ENCODE measurements around the gene VPS33B. TPM values are rescaled to one million over a fixed set of nuclear protein-coding genes. Genes with fewer than 3 reads are reported as not detected.
A peak's percentile ranks its signal among the peaks of the same experiment; 100 is the strongest.

Gene VPS33B
- total RNA-seq, 2 donors from 2014 or later = 9.4 to 18.3 TPM

DNA sequence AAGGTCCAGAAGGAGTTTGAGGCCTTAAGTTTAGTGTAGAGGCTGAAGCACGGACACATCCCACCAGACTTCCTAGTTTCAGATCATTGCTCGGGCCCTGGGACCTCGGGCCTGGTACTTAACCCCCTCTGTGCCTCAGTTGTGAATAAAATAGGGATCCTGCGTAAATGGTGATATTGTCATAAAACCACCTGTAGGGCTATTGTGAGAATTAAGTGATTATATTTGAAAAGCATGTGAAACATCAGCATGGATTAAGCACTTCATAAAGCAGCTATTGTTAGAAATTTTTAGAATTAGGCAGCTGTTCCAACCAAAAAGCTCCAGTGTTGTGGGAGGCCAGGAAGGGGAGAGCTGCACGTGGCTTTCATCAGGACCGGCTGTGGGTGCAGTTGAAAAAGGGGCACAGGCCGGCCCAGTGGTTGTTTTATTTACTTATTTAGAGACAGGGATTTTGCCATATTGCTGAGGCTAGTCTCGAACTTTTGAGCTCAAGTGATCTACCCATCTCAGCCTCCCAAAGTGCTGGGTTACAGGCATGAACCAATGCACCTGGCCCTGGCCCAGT, 63.3 kb downstream of the VPS33B start:
- no peaks in the 10 kb centered on the region for H3K27me3 ChIP-seq (replicated peaks; ENCODE audit: insufficient read depth)
- H3K4me3 ChIP-seq = no peak overlapping the region
- no peak for DNase-seq (ENCODE audit: low spot score)
- TF ChIP-seq, protein P1, sequence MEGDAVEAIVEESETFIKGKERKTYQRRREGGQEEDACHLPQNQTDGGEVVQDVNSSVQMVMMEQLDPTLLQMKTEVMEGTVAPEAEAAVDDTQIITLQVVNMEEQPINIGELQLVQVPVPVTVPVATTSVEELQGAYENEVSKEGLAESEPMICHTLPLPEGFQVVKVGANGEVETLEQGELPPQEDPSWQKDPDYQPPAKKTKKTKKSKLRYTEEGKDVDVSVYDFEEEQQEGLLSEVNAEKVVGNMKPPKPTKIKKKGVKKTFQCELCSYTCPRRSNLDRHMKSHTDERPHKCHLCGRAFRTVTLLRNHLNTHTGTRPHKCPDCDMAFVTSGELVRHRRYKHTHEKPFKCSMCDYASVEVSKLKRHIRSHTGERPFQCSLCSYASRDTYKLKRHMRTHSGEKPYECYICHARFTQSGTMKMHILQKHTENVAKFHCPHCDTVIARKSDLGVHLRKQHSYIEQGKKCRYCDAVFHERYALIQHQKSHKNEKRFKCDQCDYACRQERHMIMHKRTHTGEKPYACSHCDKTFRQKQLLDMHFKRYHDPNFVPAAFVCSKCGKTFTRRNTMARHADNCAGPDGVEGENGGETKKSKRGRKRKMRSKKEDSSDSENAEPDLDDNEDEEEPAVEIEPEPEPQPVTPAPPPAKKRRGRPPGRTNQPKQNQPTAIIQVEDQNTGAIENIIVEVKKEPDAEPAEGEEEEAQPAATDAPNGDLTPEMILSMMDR (IDR thresholded peaks at IDR 0.05) = no peak
- TF ChIP-seq POLR2AphosphoS5 (IDR thresholded peaks at IDR 0.05) = no peak
- TF ChIP-seq POLR2A (IDR thresholded peaks at IDR 0.05) = no peak
- no peaks in the 10 kb centered on the region for H3K9me3 ChIP-seq
- intact Hi-C loops (cut with DNase I) = loop anchor here (5.0 to 10.0 kb wide), 3 partner anchors 33 to 313 kb away; partner anchors contain the start of genes PRC1 and VPS33B
- H3K4me1 ChIP-seq (replicated peaks) = peaks cover 10% of the 10 kb centered on the region
- H3K36me3 ChIP-seq = peaks cover 0 to 5% of the 10 kb centered on the region in 2 donors
- 74% methylated on average over 8 of the region's 8 CpGs for WGBS
- H3K27ac ChIP-seq = no peak overlapping the region

DNA sequence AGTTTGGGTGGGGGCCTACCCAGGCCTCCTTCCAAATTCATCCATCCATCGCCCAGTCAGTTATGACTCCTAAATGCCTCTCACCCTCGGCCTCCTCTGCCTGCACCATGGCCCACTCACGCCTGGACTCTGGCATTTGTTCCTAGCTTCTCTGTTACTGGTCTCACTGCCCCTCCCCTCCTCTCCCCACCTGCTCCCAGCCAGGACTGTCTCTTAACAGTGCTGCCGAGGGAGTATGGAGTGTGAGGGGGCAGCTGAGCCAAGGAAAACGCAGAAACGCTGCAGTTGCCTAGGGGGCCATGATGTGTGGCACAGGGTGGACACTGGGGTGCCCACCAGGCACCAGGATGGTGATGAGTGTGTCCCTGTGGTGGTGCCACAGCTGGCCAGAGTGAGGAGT, 64.6 kb downstream of the VPS33B start:
- TF ChIP-seq POLR2A (IDR thresholded peaks at IDR 0.05) (no peak), POLR2AphosphoS5 (IDR thresholded peaks at IDR 0.05) (no peak)
- TF ChIP-seq, protein P1 (IDR thresholded peaks at IDR 0.05) = no peak
- WGBS = 53% methylated on average over 6 of the region's 6 CpGs
- Histone ChIP-seq H3K4me3 (peak overlapping the region; percentile 43 to 50), H3K27ac (peak overlapping the region in 1 of 2 donors; percentile 71), H3K36me3 (peaks cover 0 to 9% of the 10 kb centered on the region in 2 donors), H3K9me3 (no peaks in the 10 kb centered on the region), H3K27me3 (replicated peaks; ENCODE audit: insufficient read depth) (no peaks in the 10 kb centered on the region), H3K4me1 (replicated peaks) (peaks cover 10% of the 10 kb centered on the region)
- DNase-seq (ENCODE audit: low spot score) = no peak
- intact Hi-C loops (cut with DNase I) = loop anchor here (5.0 to 10.0 kb wide), 3 partner anchors 35 to 315 kb away; partner anchors contain the start of genes PRC1 and VPS33B

DNA sequence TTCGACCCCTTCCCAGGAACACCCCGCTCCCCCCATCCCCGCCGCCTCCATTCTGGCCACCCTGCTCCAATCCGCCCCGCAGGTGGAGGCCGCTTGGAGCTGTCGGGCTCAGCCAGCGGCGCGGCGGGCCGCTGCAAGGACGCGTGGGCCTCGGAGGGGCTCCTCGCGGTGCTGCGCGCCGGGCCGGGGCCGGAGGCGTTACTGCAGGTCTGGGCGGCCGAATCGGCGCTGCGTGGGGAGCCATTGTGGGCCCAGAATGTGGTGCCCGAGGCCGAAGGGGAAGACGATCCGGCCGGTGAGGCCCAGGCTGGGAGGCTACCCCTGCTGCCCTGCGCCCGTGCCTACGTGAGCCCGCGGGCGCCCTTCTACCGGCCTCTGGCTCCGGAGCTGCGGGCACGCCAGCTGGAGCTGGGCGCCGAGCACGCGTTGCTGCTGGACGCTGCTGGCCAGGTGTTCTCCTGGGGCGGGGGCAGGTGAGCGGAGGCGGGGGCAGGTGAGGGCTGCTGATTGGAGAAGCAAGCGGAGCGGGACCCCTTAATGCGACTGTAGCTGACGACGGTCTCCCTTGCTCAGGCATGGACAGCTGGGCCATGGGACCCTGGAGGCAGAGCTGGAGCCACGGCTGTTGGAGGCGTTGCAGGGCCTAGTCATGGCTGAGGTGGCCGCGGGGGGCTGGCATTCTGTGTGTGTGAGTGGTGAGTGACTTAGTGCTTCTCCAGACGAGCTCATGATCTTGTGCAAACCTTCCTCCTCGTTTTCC, 65.2 kb downstream of the VPS33B start:
- no peak for DNase-seq (ENCODE audit: low spot score)
- H3K9me3 ChIP-seq = no peaks in the 10 kb centered on the region
- intact Hi-C loops (cut with DNase I) = loop anchor here (5.0 to 10.0 kb wide), 3 partner anchors 35 to 315 kb away; partner anchors contain the start of genes PRC1 and VPS33B
- peak overlapping the region; percentile 43 to 50 for H3K4me3 ChIP-seq
- 6% methylated on average over 48 of the region's 63 CpGs for WGBS
- H3K4me1 ChIP-seq (replicated peaks) = peaks cover 10% of the 10 kb centered on the region
- H3K27ac ChIP-seq = peak overlapping the region; percentile 66 to 71
- no peaks in the 10 kb centered on the region for H3K27me3 ChIP-seq (replicated peaks; ENCODE audit: insufficient read depth)
- TF ChIP-seq, protein P1 (IDR thresholded peaks at IDR 0.05) = no peak
- TF ChIP-seq POLR2AphosphoS5 (IDR thresholded peaks at IDR 0.05) (no peak), POLR2A (IDR thresholded peaks at IDR 0.05) (no peak)
- peaks cover 0 to 14% of the 10 kb centered on the region in 2 donors for H3K36me3 ChIP-seq

DNA sequence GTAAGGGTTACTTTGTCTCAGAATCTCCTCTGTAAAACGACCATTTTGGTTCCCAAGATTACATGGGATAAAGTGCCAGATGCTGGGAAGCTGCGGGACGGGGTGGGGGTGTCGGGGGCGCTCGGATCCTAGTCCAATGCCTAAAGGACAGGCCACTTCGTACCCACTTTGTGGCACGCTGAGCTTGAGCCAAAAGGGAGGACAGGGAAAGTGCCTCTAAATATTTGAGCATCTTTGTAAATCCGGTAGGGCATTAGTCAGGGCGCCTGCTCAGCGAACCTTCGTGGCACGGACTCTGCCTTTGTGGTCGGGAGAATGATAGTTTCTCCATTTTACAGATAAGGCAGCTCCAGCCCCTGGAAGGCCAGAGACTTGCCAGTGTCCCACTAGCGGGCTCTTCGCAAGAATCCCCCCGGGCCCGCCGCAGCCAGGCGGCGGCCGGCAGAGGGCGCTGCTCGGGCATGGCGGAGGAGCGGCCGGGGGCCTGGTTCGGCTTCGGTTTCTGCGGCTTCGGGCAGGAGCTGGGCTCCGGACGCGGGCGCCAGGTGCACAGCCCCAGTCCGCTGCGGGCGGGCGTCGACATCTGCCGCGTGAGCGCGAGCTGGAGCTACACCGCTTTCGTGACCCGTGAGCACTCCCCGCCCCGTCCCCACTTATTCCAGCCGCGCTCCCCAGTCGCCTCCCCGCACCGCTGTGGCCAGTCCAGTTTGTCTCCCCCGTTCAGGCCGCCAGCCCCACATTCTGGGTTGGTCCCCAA, 65.9 kb downstream of the VPS33B start:
- H3K4me1 ChIP-seq (replicated peaks) = peaks cover 10% of the 10 kb centered on the region
- peak overlapping the region; percentile 66 to 71 for H3K27ac ChIP-seq
- intact Hi-C loops (cut with DNase I) = loop anchor here (5.0 to 10.0 kb wide), 3 partner anchors 36 to 316 kb away; partner anchors contain the start of genes PRC1 and VPS33B
- H3K36me3 ChIP-seq = peaks cover 0 to 12% of the 10 kb centered on the region in 2 donors
- WGBS = 7% methylated on average over 56 of the region's 56 CpGs
- H3K4me3 ChIP-seq = peak overlapping the region; percentile 43 to 50
- no peaks in the 10 kb centered on the region for H3K27me3 ChIP-seq (replicated peaks; ENCODE audit: insufficient read depth)
- TF ChIP-seq POLR2AphosphoS5 (IDR thresholded peaks at IDR 0.05) (no peak), POLR2A (IDR thresholded peaks at IDR 0.05) (no peak)
- TF ChIP-seq, protein P1 (IDR thresholded peaks at IDR 0.05) = peak; percentile 88 to 97 (median 94)
- peak; percentile 71 for DNase-seq (ENCODE audit: low spot score)
- no peaks in the 10 kb centered on the region for H3K9me3 ChIP-seq
